Memory B cell (primary cell): ENCODE measurements around the gene DENND4A.

ENCODE experiments used
- ATAC-seq: fragments of 150-1000 bp; cut with Tn5 transposase; 2 replicates; pipeline ENCODE4 v1.10.0; 2021; ENCODE audit warnings: low read depth, mild to moderate bottlenecking, moderate library complexity
- DNase-seq, 2 donors: peaks; one replicate each; pipeline ENCODE4 v3.0.0; 2022; ENCODE audit warnings: low spot score in 2 of 2
- H3K27ac Mint-ChIP-seq: one replicate; pipeline ENCODE4 v1.8.0; 2022; ENCODE audit warnings: mild to moderate bottlenecking, moderate library complexity, mixed read lengths
- H3K27me3 Mint-ChIP-seq: one replicate; pipeline ENCODE4 v1.8.0; 2022; ENCODE audit warnings: mixed read lengths
- H3K36me3 Mint-ChIP-seq: one replicate; pipeline ENCODE4 v1.8.0; 2022; ENCODE audit warnings: mild to moderate bottlenecking, mixed read lengths
- H3K4me1 Mint-ChIP-seq: one replicate; pipeline ENCODE4 v1.8.0; 2022; ENCODE audit warnings: mixed read lengths
- H3K4me3 Mint-ChIP-seq: one replicate; pipeline ENCODE4 v1.8.0; 2022; ENCODE audit warnings: mild to moderate bottlenecking, moderate library complexity, mixed read lengths
- H3K9me3 Mint-ChIP-seq: one replicate; pipeline ENCODE4 v1.8.0; 2022; ENCODE audit warnings: mixed read lengths

DENND4A gene

DNA sequence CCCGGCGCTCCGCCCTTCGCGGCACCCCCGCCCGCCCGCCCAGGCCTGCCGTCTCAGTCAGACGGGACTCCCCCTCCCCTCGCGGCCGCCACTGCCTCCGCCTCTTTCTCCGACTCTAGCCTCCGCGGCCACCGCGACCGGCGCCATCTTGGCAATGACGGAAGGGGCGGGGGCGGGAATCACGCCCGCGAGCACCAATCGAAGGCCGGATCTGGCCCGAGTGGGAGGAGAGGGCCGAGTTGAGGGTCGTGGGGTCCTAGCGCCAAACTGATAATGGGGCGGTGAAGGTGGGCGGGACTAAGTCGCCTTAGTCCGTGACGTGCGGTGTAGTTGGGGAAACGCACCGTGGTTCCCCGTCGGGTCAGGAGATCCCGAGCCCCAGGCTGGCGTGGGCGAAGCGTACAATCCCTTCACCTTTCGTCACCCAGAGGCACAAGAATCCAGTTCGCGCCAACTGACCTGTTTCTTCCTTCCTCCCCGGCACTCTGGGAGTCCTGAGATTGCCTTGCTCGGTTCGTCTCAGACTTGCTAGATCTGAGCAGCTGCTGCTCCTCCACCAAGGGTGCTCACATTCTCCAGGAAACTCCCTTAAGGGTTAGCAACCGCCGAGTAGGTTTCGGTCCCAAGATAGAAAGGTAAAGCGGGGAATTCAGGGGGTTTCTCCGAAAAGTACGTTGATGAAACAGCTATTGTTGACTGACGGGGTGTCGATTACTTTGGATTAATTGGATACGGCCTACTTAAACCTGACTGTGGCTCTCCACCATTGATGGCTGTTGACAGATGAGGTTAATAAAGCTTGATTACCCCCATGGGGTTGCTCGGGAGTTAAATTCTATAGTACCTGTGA, at the start of gene DENND4A:
TSS of gene DENND4A (minus strand) at position 156 of the 850 bp plus-strand sequence. CDS start 35,843 bp downstream, outside the sequence.
- Mint-ChIP-seq H3K9me3 (no peaks in the 10 kb centered on the region), H3K4me3 (peak within 1 kb of the TSS; percentile 88), H3K27me3 (no peaks in the 10 kb centered on the region), H3K27ac (peak within 1 kb of the TSS; percentile 100), H3K4me1 (peaks cover 24% of the 10 kb centered on the region), H3K36me3 (no peaks in the 10 kb centered on the region)
- ATAC-seq (peak; percentile 74), DNase-seq (peak; percentile 95 to 99)

GRCh38 chr15:65841121-65841930, 49.2 kb upstream of the DENND4A start:
- DNase-seq (no peak), ATAC-seq (no peak)
- no peaks in the 10 kb centered on the region for H3K36me3 Mint-ChIP-seq
- no peak overlapping the region for H3K4me3 Mint-ChIP-seq
- H3K9me3 Mint-ChIP-seq: no peaks in the 10 kb centered on the region
- H3K4me1 Mint-ChIP-seq: peaks cover 6% of the 10 kb centered on the region
- no peak overlapping the region for H3K27ac Mint-ChIP-seq
- H3K27me3 Mint-ChIP-seq: no peaks in the 10 kb centered on the region

- Mint-ChIP-seq H3K4me1 (peaks cover 6% of the 10 kb centered on the region), H3K27ac (no peak overlapping the region), H3K9me3 (no peaks in the 10 kb centered on the region), H3K4me3 (no peak overlapping the region), H3K27me3 (no peaks in the 10 kb centered on the region), H3K36me3 (no peaks in the 10 kb centered on the region)
- DNase-seq: no peak
- no peak for ATAC-seq
Measured at GRCh38 chr15:65839985-65840384, 47.9 kb upstream of the DENND4A start.

GRCh38 chr15:65839354-65839901, 47.3 kb upstream of the DENND4A start:
- Mint-ChIP-seq H3K4me3 (no peak overlapping the region), H3K4me1 (peaks cover 6% of the 10 kb centered on the region), H3K27me3 (no peaks in the 10 kb centered on the region), H3K36me3 (no peaks in the 10 kb centered on the region), H3K27ac (no peak overlapping the region), H3K9me3 (no peaks in the 10 kb centered on the region)
- no peak for ATAC-seq
- no peak for DNase-seq

DNA sequence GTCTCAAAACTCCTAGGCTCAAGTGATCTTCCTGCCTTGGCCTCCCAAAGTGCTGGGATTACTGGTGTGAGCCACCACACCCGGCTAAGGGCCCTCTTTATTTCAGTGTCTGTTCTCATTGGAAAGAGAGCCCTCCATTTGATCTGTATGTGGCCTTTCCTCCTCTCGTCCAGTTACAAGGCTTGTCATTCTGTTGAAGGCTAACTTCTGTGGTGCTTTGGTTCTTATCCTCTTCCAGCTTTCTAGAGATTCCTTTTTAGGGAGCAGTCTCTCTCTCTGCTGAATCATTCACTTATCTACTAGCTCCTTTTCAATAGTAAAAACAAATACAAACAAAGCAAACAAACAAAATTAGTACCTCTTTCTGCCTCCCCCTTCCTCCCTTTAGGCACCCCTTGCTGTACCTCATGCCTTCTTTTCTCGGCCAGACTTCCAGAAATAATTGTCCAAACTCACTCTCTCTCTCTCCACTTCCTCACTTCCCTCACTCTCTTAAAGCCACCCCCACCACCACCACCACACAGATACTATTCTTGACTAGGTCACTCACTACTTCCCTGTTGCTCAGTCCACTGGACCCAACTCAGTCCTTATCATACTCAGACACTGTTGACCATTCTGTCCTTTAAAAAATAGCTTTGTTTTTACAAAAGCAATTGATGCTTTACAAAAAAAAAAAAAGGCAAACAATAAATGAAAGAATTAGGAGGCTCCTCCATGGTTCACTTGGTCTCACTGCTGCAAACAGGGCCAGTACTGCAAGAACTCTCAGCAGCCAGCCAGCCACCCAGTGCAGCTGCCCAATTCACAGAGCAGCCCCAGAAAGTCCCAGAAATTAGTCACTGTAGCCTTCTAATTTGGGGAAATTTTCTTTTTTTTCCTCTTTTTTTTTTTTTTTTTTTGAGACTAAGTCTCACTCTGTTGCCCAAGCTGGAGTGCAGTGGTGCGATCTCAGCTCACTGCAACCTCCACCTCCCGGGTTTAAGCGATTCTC, 45.5 kb upstream of the DENND4A start:
- H3K4me3 Mint-ChIP-seq: no peak overlapping the region
- H3K9me3 Mint-ChIP-seq: no peaks in the 10 kb centered on the region
- H3K36me3 Mint-ChIP-seq: no peaks in the 10 kb centered on the region
- H3K27ac Mint-ChIP-seq: no peak overlapping the region
- H3K4me1 Mint-ChIP-seq: peaks cover 16% of the 10 kb centered on the region
- DNase-seq: no peak
- no peak for ATAC-seq
- no peaks in the 10 kb centered on the region for H3K27me3 Mint-ChIP-seq

DNA sequence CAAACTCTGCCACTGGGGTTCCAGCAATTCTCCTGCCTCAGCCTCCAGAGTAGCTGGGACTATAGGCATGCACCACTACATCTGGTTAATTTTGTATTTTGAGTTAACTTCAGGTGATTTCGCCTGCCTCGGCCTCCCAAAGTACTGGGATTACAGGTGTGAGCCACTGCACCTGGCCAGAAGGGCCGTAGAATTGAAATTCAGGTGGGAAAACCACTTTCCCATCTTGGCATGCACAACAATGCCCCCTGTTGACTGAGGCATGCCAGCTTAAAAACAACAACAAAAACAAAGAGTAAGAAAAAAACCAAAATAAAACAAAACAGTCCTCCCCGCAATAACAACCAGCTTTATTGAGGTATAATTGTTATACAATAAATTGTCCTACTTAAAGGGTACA, 44.6 kb upstream of the DENND4A start:
- H3K36me3 Mint-ChIP-seq: no peaks in the 10 kb centered on the region
- H3K4me3 Mint-ChIP-seq: no peak overlapping the region
- DNase-seq (no peak), ATAC-seq (no peak)
- H3K9me3 Mint-ChIP-seq: no peaks in the 10 kb centered on the region
- no peak overlapping the region for H3K27ac Mint-ChIP-seq
- peaks cover 17% of the 10 kb centered on the region for H3K4me1 Mint-ChIP-seq
- H3K27me3 Mint-ChIP-seq: no peaks in the 10 kb centered on the region

DNA sequence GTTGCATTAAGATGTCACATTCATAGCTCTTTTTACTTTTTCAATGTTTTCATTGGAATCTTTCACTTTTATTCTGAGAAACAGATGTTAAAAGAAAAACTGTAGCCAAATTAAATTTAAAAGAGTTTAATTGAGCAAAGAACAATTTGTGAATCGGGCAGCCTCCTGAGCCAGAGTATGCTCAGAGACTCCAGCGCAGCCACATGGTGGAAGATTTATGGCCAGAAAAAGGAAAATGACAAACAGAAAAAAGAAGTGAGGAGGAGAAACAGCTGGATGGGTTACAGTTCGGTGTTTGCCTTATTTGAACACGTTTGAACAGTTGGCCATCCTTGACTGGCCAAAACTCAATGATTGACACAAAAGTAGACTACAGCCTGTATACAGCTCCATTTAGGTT, 43.4 kb upstream of the DENND4A start:
- no peak for DNase-seq
- Mint-ChIP-seq H3K9me3 (no peaks in the 10 kb centered on the region), H3K27me3 (no peaks in the 10 kb centered on the region)

GRCh38 chr15:65834603-65835282, 42.6 kb upstream of the DENND4A start:
- ATAC-seq (no peak), DNase-seq (no peak)
- Mint-ChIP-seq H3K4me3 (no peak overlapping the region), H3K9me3 (no peaks in the 10 kb centered on the region), H3K27me3 (no peaks in the 10 kb centered on the region), H3K27ac (peak overlapping the region; percentile 39), H3K36me3 (no peaks in the 10 kb centered on the region), H3K4me1 (peaks cover 18% of the 10 kb centered on the region)

More for the DNA sequence above, 43.4 kb upstream of the DENND4A start:
- ATAC-seq: no peak
- H3K27ac Mint-ChIP-seq: peak overlapping the region; percentile 39
- peaks cover 18% of the 10 kb centered on the region for H3K4me1 Mint-ChIP-seq
- H3K36me3 Mint-ChIP-seq: no peaks in the 10 kb centered on the region
- H3K4me3 Mint-ChIP-seq: no peak overlapping the region

DNA sequence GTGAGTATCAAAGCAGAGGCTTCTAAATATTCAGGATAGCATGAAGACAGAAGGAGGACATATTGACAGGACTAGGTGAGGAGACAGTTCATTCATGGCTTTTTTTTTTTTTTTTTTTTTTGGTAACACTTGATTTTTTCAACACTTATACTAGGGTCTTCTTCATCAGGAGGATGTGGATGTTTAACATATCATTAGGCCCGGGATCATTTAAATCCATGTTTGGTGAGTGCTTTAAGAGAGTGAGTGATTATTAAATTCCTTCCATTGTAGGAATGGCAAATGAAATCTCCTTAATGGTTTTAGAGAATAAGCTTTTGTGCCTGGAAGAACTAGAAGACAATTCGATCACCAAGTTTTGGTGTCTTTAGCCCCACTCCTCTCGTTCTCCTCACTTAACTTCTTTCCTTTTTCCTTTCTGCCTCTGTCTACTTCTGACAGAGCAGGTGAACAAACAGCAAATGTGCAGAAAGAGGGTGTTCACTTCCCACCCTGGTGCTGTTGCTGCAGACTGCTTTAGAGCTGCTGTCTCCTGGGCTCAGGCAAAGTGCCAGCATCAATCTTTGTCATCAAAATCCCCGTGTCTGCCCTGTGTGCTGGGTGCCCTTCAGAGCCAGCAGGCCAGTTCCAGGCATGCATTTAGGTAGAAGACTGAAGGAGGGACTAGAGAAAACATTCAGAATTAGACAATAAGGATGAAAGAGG, 41.6 kb upstream of the DENND4A start:
- H3K4me3 Mint-ChIP-seq: no peak overlapping the region
- H3K36me3 Mint-ChIP-seq: no peaks in the 10 kb centered on the region
- H3K9me3 Mint-ChIP-seq: no peaks in the 10 kb centered on the region
- ATAC-seq (no peak), DNase-seq (no peak)
- no peaks in the 10 kb centered on the region for H3K27me3 Mint-ChIP-seq
- H3K4me1 Mint-ChIP-seq: peaks cover 23% of the 10 kb centered on the region
- H3K27ac Mint-ChIP-seq: peak overlapping the region; percentile 65

DNA sequence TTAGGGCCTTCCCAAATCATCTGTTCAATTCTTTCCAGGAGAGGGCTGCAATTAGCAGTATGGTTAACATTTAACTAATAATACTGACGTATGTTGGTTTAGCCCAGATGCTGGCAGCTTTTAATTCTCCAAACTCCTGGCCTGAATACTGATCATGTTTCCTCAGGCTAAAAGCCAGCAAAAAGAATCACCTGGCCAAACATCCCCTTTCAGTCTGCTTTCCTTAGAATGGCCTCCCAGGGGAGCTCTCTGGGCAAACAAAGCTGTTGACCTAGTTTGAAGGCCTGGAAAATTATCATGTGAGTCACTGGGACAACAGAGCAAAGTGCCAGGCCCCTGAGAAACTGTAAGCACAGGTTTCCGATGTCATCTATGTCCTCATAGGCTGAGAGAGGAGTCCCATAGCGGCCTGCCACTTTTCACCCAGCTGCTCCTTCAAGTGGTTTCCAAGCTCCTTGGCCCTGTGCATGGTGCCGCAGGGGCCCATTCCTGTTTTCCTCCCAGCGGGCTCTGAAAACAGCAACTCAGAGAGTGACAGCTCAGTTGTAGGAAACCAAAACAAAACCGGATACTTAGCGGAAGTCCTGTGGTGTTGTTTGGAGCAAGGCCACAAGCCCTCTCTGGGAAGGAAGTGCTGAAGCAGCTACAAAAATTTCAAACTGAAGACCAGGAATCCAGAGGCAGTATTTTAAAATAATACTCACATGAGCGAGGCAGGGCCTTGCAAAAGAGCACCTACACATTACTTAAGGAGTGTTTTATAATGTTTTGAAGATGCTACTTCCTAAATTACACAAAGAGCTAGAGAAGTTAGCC, 40.7 kb upstream of the DENND4A start:
- Mint-ChIP-seq H3K36me3 (no peaks in the 10 kb centered on the region), H3K4me1 (peaks cover 29% of the 10 kb centered on the region), H3K9me3 (no peaks in the 10 kb centered on the region), H3K4me3 (peak overlapping the region; percentile 64), H3K27ac (peak overlapping the region; percentile 65), H3K27me3 (no peaks in the 10 kb centered on the region)
- peak; percentile 70 for ATAC-seq
- DNase-seq: no peak

- H3K27me3 Mint-ChIP-seq: no peaks in the 10 kb centered on the region
- H3K9me3 Mint-ChIP-seq: no peaks in the 10 kb centered on the region
- no peaks in the 10 kb centered on the region for H3K36me3 Mint-ChIP-seq
- peaks cover 30% of the 10 kb centered on the region for H3K4me1 Mint-ChIP-seq
- DNase-seq (peak in 1 of 2 donors; percentile 39), ATAC-seq (peak; percentile 65)
- peak overlapping the region; percentile 80 for H3K27ac Mint-ChIP-seq
- H3K4me3 Mint-ChIP-seq: no peak overlapping the region
Measured at GRCh38 chr15:65829130-65829764, 37.2 kb upstream of the DENND4A start.
